ENCODE data around the gene LYSMD4. TPM values are rescaled to one million over a fixed set of nuclear protein-coding genes. Genes with fewer than 3 reads are reported as not detected.
A peak's percentile ranks its signal among the peaks of the same experiment; 100 is the strongest.
"Not testable (repeated sequence)": the region's sequence is repeated elsewhere in the genome, so short reads cannot be mapped to it uniquely, and the experiment has no call there.

LYSMD4 gene
- 14.7 TPM for total RNA-seq

DNA sequence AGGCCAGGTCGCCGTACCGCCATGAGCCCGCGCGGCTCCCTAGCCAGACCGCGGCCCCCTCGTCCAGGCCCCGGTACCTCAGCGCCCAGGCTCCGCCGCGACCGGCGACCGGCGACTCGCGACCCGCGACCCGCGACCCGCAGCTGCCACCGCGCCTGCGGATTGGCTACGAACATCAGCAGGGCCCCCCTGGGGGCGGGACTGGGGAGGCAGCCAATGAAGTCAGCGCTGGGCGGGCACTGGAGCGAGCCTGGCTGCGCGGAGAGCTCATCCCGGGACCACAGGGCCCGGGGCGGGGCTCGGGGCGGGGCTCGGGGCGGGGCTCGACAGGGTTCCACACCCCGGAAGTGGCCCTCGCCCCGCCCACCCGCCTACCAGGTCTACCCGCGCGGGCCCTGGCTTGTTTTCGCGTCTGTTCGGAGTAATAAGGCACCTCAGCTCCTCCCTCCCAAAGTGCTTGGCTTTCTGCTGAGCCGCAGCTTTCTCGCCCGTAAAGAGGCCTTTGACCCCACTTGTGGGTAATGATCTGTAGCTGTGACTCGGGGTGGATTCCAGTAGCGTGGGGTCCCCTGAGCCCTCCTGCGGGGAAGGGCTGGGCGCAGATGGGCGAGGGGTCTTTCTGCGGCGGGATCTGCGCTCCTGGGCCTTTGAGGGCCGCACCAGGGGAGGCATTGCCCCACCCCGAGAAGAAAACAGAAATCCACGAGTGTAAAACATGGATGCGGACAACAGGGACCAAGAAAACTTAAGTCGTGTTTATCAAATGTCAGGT, at the start of gene LYSMD4:
TSS of gene LYSMD4 (minus strand) at position 170 of the 772 bp plus-strand sequence. CDS start 1,438 bp downstream, outside the sequence.
- Histone ChIP-seq H3K27me3 (no peaks in the 10 kb centered on the region), H3K4me3 (peak within 1 kb of the TSS; percentile 86 to 94), H3K9me3 (no peaks in the 10 kb centered on the region), H3K4me1 (peaks cover 17% of the 10 kb centered on the region), H3K27ac (peak within 1 kb of the TSS; percentile 90), H3K36me3 (peaks cover 0 to 8% of the 10 kb centered on the region in 2 donors)
- intact Hi-C loops (cut with DNase I): no loop called here
- peak in 1 of 2 donors; percentile 97 for DNase-seq (ENCODE audit: extremely low spot score in 2 of 2)
- TF ChIP-seq POLR2A (IDR thresholded peaks at IDR 0.05): peak in 1 of 2 donors; percentile 84
- peak in 1 of 2 donors; percentile 65 for TF ChIP-seq POLR2AphosphoS5 (IDR thresholded peaks at IDR 0.05; ENCODE audit: insufficient read depth in 1 of 2, low read depth in 1 of 2)
- TF ChIP-seq, protein P1, sequence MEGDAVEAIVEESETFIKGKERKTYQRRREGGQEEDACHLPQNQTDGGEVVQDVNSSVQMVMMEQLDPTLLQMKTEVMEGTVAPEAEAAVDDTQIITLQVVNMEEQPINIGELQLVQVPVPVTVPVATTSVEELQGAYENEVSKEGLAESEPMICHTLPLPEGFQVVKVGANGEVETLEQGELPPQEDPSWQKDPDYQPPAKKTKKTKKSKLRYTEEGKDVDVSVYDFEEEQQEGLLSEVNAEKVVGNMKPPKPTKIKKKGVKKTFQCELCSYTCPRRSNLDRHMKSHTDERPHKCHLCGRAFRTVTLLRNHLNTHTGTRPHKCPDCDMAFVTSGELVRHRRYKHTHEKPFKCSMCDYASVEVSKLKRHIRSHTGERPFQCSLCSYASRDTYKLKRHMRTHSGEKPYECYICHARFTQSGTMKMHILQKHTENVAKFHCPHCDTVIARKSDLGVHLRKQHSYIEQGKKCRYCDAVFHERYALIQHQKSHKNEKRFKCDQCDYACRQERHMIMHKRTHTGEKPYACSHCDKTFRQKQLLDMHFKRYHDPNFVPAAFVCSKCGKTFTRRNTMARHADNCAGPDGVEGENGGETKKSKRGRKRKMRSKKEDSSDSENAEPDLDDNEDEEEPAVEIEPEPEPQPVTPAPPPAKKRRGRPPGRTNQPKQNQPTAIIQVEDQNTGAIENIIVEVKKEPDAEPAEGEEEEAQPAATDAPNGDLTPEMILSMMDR (IDR thresholded peaks at IDR 0.05): no peak

DNA sequence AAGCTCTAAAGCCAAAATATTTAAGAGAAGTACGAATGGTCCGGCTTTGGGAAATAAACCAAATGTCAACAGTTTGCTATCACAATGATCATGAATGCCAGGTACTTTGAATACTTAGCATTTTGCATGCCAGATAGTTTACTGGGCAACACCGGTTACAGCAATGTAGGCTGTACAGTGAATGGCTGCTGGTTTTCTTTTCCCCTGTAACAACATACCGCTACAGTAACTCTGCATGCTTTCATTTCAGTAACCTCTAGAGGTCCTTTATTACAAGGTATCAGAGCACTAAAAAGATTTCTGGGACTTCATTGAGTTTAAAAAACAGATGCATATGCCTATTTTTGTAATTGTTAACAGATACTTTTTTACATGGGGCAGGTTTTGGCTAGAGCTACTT, 48.8 kb upstream of the LYSMD4 start:
- H3K27ac ChIP-seq; intact Hi-C loops (cut with DNase I); DNase-seq (ENCODE audit: extremely low spot score in 2 of 2); H3K27me3 ChIP-seq; H3K4me3 ChIP-seq; H3K9me3 ChIP-seq; H3K36me3 ChIP-seq; H3K4me1 ChIP-seq: not testable (repeated sequence)

DNA sequence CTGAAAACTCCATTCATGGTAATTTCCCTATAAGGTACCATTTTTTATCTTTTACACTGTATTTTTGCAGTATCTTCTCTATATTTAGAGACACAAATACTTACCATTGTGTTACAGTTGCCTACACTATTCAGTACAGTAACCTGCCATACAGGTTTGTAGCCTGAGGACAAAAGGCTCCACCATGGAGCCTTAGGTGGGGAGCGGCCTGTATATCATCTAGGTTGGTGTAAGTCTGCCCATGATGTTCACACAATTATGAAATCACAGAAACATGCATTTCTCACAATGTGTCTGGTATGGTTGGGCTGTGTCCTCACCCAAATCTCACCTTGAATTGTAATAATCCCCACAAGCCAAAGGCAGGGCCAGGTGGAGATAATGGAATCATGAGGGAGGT, 43.9 kb upstream of the LYSMD4 start:
- Histone ChIP-seq H3K36me3 (no peaks in the 10 kb centered on the region), H3K9me3 (no peaks in the 10 kb centered on the region), H3K4me1 (no peaks in the 10 kb centered on the region), H3K27me3 (no peaks in the 10 kb centered on the region), H3K4me3 (no peak overlapping the region), H3K27ac (no peak overlapping the region)
- no peak for DNase-seq (ENCODE audit: extremely low spot score in 2 of 2)
- intact Hi-C loops (cut with DNase I): no loop called here
- TF ChIP-seq POLR2AphosphoS5 (IDR thresholded peaks at IDR 0.05; ENCODE audit: insufficient read depth in 1 of 2, low read depth in 1 of 2): no peak
- TF ChIP-seq, protein P1 (IDR thresholded peaks at IDR 0.05): no peak
- TF ChIP-seq POLR2A (IDR thresholded peaks at IDR 0.05): no peak

DNA sequence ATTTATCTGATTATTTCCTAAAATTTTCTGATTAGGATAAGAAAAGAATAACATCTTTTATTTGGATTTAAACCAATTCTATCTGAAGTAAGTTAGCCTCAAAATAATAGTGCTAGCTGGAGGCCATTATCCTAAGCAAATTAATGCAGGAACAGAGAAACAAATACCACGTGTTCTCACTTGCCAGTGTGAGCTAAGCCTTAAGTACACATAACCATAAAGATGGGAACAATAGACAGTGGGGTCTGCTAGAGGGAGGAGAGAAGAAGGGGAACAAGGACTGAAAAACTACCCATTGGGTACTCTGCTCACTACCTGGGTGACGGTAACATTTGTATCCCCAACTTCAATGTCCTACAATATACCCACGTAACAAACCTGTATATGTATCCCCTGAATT, 31.3 kb upstream of the LYSMD4 start:
- Histone ChIP-seq H3K9me3 (no peaks in the 10 kb centered on the region), H3K27me3 (no peaks in the 10 kb centered on the region), H3K36me3 (no peaks in the 10 kb centered on the region), H3K4me1 (no peaks in the 10 kb centered on the region), H3K27ac (no peak overlapping the region), H3K4me3 (no peak overlapping the region)
- no peak for DNase-seq (ENCODE audit: extremely low spot score in 2 of 2)
- TF ChIP-seq POLR2A (IDR thresholded peaks at IDR 0.05) (no peak), POLR2AphosphoS5 (IDR thresholded peaks at IDR 0.05; ENCODE audit: insufficient read depth in 1 of 2, low read depth in 1 of 2) (no peak)
- TF ChIP-seq, protein P1 (IDR thresholded peaks at IDR 0.05): no peak
- intact Hi-C loops (cut with DNase I): no loop called here

DNA sequence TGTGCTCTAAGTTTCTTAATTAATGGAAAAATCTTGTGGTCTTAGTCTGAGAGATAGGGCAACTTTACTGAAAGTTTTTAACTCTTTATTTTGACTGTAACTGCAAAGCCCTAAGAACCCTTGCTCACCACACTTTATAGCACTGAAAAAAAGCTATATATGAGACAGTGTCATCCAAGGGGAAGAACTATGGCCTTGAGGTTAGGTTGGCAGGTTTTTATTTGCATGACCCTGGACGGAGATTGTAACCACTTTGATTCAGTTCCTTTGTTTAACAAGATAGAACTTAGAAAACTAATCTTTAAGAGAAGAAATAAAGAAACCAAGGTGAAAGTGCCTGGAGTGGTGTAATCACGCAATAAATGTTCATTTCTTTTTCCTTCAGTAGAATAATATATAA, 30.6 kb upstream of the LYSMD4 start:
- H3K4me1 ChIP-seq: no peaks in the 10 kb centered on the region
- TF ChIP-seq, protein P1 (IDR thresholded peaks at IDR 0.05): no peak
- TF ChIP-seq POLR2A (IDR thresholded peaks at IDR 0.05): no peak
- no peak overlapping the region for H3K4me3 ChIP-seq
- intact Hi-C loops (cut with DNase I): no loop called here
- no peak for DNase-seq (ENCODE audit: extremely low spot score in 2 of 2)
- no peaks in the 10 kb centered on the region for H3K27me3 ChIP-seq
- no peaks in the 10 kb centered on the region for H3K36me3 ChIP-seq
- no peak overlapping the region for H3K27ac ChIP-seq
- no peaks in the 10 kb centered on the region for H3K9me3 ChIP-seq

Data from vagina (tissue), 2 donors.